HepG2 (cell line): Measurements from ENCODE around the gene FAM83E. TPM values are rescaled to one million over a fixed set of nuclear protein-coding genes. Genes with fewer than 3 reads are reported as not detected.

Experiments used
- DPF2 ChIP-seq: sonication (generic); formaldehyde crosslinking; IDR thresholded peaks from 2 replicates; pipeline ENCODE4 v1.4.0; 2020; ENCODE audit warnings: mild to moderate bottlenecking, low read depth, missing genetic modification reagents, borderline replicate concordance
- ETV5 ChIP-seq: IDR thresholded peaks from 2 replicates; pipeline ENCODE4 v1.6.1; 2018; ENCODE audit warnings: missing biosample characterization, missing genetic modification reagents, inconsistent platforms, borderline replicate concordance
- HES4 ChIP-seq: sonication (generic); formaldehyde crosslinking; IDR thresholded peaks from 2 replicates; pipeline ENCODE4 v1.9.0; 2021; ENCODE audit warnings: mild to moderate bottlenecking, missing genetic modification reagents, borderline replicate concordance
- IRF2 ChIP-seq: IDR thresholded peaks from 2 replicates; pipeline ENCODE4 v1.6.1; 2018; ENCODE audit warnings: missing genetic modification reagents, missing compliant biosample characterization
- KDM1A ChIP-seq: IDR thresholded peaks from 2 replicates; pipeline ENCODE4 v1.6.1; 2016; ENCODE audit warnings: missing compliant biosample characterization
- MIER3 ChIP-seq: IDR thresholded peaks from 2 replicates; pipeline ENCODE4 v1.6.1; 2016; ENCODE audit warnings: missing compliant biosample characterization, borderline replicate concordance
- NR1H2 ChIP-seq: sonication (generic); formaldehyde crosslinking; IDR thresholded peaks from 2 replicates; pipeline ENCODE4 v1.8.1; 2022; ENCODE audit warnings: low read depth, missing genetic modification reagents, borderline replicate concordance
- ZBTB4 ChIP-seq: sonication (generic); formaldehyde crosslinking; IDR thresholded peaks from 2 replicates; pipeline ENCODE4 v1.4.0; 2020; ENCODE audit warnings: missing genetic modification reagents, mild to moderate bottlenecking, borderline replicate concordance
- ZC3H13 ChIP-seq: sonication (generic); formaldehyde crosslinking; IDR thresholded peaks from 2 replicates; pipeline ENCODE4 v1.8.1; 2023; ENCODE audit warnings: mild to moderate bottlenecking, missing genetic modification reagents, moderate library complexity
- ZNF20 ChIP-seq: sonication (generic); formaldehyde crosslinking; IDR thresholded peaks from 2 replicates; pipeline ENCODE4 v1.4.0; 2020; ENCODE audit warnings: mild to moderate bottlenecking, moderate library complexity, missing genetic modification reagents
- ZNF235 ChIP-seq: sonication (generic); formaldehyde crosslinking; IDR thresholded peaks from 2 replicates; pipeline ENCODE4 v1.8.1; 2023; ENCODE audit warnings: mild to moderate bottlenecking, missing genetic modification reagents, borderline replicate concordance
- ZNF282 ChIP-seq: fragments of 450-650 bp; IDR thresholded peaks from 2 replicates; pipeline ENCODE4 v1.6.1; 2018; ENCODE audit not compliant: partially characterized antibody
- ZNF326 ChIP-seq: sonication (generic); formaldehyde crosslinking; IDR thresholded peaks from 2 replicates; pipeline ENCODE4 v1.4.0; 2020; ENCODE audit warnings: missing genetic modification reagents, borderline replicate concordance
- ZNF564 ChIP-seq: sonication (generic); formaldehyde crosslinking; IDR thresholded peaks from 2 replicates; pipeline ENCODE4 v1.8.1; 2023; ENCODE audit warnings: mild to moderate bottlenecking, missing genetic modification reagents
- ZNF570 ChIP-seq: sonication (generic); formaldehyde crosslinking; IDR thresholded peaks from 2 replicates; pipeline ENCODE4 v1.4.0; 2020; ENCODE audit warnings: mild to moderate bottlenecking, missing genetic modification reagents, borderline replicate concordance
- ZNF652 ChIP-seq: IDR thresholded peaks from 2 replicates; pipeline ENCODE4 v1.6.1; 2016; ENCODE audit warnings: low read depth, borderline replicate concordance
- ZNF784 ChIP-seq: sonication (generic); formaldehyde crosslinking; IDR thresholded peaks from 2 replicates; pipeline ENCODE4 v1.5.1; 2020; ENCODE audit warnings: missing genetic modification reagents, mild to moderate bottlenecking, borderline replicate concordance
- polyA plus RNA-seq, 8 experiments: library from polyadenylated mRNA; depleted of rRNA in 3 of 8; stranded (reverse) in 7 of 8; unstranded in 1 of 8; fragments of >200 nt; fragmentation: Illumina TruSeq in 4 of 8; extraction: Trizol in 4 of 8; gene quantifications; 2 replicates each; pipeline versions ENCODE4 v1.2.1 to v1.2.3, GENCODE V29; 2011 to 2016; ENCODE audit warnings: low read depth in 4 of 8, missing spikeins in 1 of 8, mixed read lengths in 1 of 8; ENCODE audit not compliant: insufficient read depth in 1 of 8
- total RNA-seq, 5 experiments: library from RNA; depleted of rRNA; stranded (reverse); fragments of >200 nt; fragmentation: Illumina TruSeq; extraction: Trizol; gene quantifications; 2 replicates each; pipeline ENCODE4 v1.2.3, GENCODE V29; 2016; ENCODE audit warnings: low read depth in 1 of 5
- TF ChIP-seq, protein P1 (sequence below): sonication (generic); formaldehyde crosslinking; IDR thresholded peaks from 2 replicates; pipeline ENCODE4 v1.4.0; 2020; ENCODE audit warnings: mild to moderate bottlenecking, missing genetic modification reagents
- TF ChIP-seq, protein P2 (sequence below): sonication (generic); formaldehyde crosslinking; IDR thresholded peaks from 2 replicates; pipeline ENCODE4 v1.4.0; 2020; ENCODE audit warnings: mild to moderate bottlenecking, missing genetic modification reagents
- TF ChIP-seq, protein P3 (sequence below): sonication (generic); formaldehyde crosslinking; IDR thresholded peaks from 2 replicates; pipeline ENCODE4 v1.4.0; 2020; ENCODE audit warnings: missing genetic modification reagents

FAM83E gene
- total and polyA plus RNA-seq, 2 of the 13 experiments (the other 11 are each of a cell fraction or from before 2014, with no cell fraction given): 0.18 to 0.60 TPM

DNA sequence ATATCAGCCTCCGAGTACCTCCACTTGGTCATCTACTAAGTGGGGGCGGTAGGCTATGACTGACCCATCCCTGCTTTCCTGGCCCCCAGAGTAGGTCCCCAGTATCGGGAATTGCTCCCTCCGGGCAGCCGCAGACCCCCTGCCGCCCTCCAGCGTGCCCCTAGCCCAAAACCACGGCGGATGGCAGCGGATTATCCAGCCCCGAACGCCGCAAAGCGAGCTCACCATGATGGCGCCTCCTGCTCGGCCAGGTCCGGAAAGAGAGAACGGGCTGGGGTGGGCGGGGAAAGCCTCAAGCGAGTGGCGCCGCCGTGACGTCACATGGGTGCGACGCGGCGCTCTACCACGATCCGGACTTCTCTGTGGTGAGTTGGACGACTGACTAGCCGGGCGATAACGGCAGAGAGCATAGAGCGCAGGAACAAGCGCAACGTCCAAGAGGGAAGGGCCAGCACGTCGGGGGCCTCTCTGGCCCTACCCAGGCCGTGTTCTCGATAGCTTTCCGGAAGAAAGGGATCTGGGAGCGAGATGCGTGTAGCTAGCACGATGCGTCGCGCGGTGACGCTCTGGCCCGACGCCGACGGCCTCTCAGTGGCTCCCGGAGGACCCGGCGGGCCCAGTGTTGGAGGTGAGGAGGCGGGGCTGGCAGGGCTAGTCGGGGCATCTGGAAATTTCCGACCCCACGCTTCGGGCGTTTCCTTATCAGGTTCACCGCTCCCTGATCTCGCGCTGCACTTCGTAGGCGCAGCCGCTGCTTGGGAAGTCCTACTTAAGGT lies 4.2 kb upstream of the FAM83E start, which contains the start of the genes RPL18 and SPHK2 (continued):
- TF ChIP-seq ZNF784 (CRISPR knock-in tag) (peak; percentile 83; the same call in 1 of the 2 replicates), ZNF570 (CRISPR knock-in tag) (no peak), MIER3 (CRISPR knock-in tag) (peak; percentile 98), ZNF20 (CRISPR knock-in tag) (no peak), ZNF564 (CRISPR knock-in tag) (peak; percentile 87), ZNF235 (CRISPR knock-in tag) (no peak), NR1H2 (CRISPR knock-in tag) (no peak), KDM1A (no peak), ZNF652 (CRISPR knock-in tag) (no peak), DPF2 (CRISPR knock-in tag) (no peak), ZBTB4 (CRISPR knock-in tag) (peak; percentile 82; the same call in 1 of the 2 replicates), ZNF282 (no peak), ZC3H13 (CRISPR knock-in tag) (peak; percentile 87), IRF2 (peak; percentile 99), HES4 (CRISPR knock-in tag) (no peak), ETV5 (CRISPR knock-in tag) (peak; percentile 93), ZNF326 (CRISPR knock-in tag) (no peak)
- TF ChIP-seq, protein P1, sequence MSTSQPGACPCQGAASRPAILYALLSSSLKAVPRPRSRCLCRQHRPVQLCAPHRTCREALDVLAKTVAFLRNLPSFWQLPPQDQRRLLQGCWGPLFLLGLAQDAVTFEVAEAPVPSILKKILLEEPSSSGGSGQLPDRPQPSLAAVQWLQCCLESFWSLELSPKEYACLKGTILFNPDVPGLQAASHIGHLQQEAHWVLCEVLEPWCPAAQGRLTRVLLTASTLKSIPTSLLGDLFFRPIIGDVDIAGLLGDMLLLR (CRISPR knock-in tag): no peak; the same call in 1 of the 2 replicates
- TF ChIP-seq, protein P2, sequence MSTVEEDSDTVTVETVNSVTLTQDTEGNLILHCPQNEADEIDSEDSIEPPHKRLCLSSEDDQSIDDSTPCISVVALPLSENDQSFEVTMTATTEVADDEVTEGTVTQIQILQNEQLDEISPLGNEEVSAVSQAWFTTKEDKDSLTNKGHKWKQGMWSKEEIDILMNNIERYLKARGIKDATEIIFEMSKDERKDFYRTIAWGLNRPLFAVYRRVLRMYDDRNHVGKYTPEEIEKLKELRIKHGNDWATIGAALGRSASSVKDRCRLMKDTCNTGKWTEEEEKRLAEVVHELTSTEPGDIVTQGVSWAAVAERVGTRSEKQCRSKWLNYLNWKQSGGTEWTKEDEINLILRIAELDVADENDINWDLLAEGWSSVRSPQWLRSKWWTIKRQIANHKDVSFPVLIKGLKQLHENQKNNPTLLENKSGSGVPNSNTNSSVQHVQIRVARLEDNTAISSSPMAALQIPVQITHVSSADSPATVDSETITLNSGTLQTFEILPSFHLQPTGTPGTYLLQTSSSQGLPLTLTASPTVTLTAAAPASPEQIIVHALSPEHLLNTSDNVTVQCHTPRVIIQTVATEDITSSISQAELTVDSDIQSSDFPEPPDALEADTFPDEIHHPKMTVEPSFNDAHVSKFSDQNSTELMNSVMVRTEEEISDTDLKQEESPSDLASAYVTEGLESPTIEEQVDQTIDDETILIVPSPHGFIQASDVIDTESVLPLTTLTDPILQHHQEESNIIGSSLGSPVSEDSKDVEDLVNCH: no peak
- TF ChIP-seq, protein P3, sequence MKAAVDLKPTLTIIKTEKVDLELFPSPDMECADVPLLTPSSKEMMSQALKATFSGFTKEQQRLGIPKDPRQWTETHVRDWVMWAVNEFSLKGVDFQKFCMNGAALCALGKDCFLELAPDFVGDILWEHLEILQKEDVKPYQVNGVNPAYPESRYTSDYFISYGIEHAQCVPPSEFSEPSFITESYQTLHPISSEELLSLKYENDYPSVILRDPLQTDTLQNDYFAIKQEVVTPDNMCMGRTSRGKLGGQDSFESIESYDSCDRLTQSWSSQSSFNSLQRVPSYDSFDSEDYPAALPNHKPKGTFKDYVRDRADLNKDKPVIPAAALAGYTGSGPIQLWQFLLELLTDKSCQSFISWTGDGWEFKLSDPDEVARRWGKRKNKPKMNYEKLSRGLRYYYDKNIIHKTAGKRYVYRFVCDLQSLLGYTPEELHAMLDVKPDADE (CRISPR knock-in tag): no peak
